Naive thymus-derived CD4-positive, alpha-beta T cell (primary cell): ENCODE results near the gene CD226. TPM values are rescaled to one million over a fixed set of nuclear protein-coding genes. Genes with fewer than 3 reads are reported as not detected.
A peak's percentile ranks its signal among the peaks of the same experiment; 100 is the strongest.

Experiments used
- ATAC-seq: fragments of 150-1000 bp; cut with Tn5 transposase; 2 replicates; pipeline ENCODE4 v1.10.0; 2021; ENCODE audit warnings: mild to moderate bottlenecking, moderate library complexity
- CTCF ChIA-PET: fragments of 350-600 bp; sonication (Branson Sonifier 250); formaldehyde crosslinking; loops from one replicate; lab custom pipeline; 2021; ENCODE audit warnings: antibody characterized with exemption; lab: Charles Lee
- POLR2A ChIA-PET: fragments of 350-600 bp; sonication (Branson Sonifier 250); formaldehyde crosslinking; loops from one replicate; lab custom pipeline; 2021; ENCODE audit warnings: antibody characterized with exemption, inconsistent platforms; lab: Charles Lee
- DNase-seq, 9 donors: peaks; one replicate each; pipeline versions ENCODE4 v3.0.0 to v3.0.0-alpha.2; 2020 to 2022; ENCODE audit warnings: mixed read lengths in 1 of 9
- H3K27ac ChIP-seq: one replicate; pipeline ENCODE4 v1.7.0; 2013; ENCODE audit warnings: mild to moderate bottlenecking, low read depth, low read length, moderate library complexity
- H3K27me3 ChIP-seq, 2 donors: one replicate each; pipeline ENCODE4 v1.7.0; 2013; ENCODE audit warnings: low read length in 2 of 2, mild to moderate bottlenecking in 2 of 2, moderate library complexity in 2 of 2; ENCODE audit not compliant: control insufficient read depth in 2 of 2, insufficient read depth in 2 of 2
- H3K36me3 ChIP-seq, 3 experiments: 1 replicate in 2 of 3; 2 replicates in 1 of 3; pipeline ENCODE4 v1.7.0; 2013; ENCODE audit warnings: low read length in 3 of 3, mild to moderate bottlenecking in 3 of 3, moderate library complexity in 1 of 3; ENCODE audit not compliant: insufficient read depth in 3 of 3, control insufficient read depth in 2 of 3
- H3K4me1 ChIP-seq, 2 donors: one replicate each; pipeline ENCODE4 v1.7.0; 2013; ENCODE audit warnings: low read length in 2 of 2, mild to moderate bottlenecking in 2 of 2, moderate library complexity in 1 of 2; ENCODE audit not compliant: control insufficient read depth in 2 of 2, insufficient read depth in 2 of 2
- H3K4me3 ChIP-seq: 2 replicates; pipeline ENCODE4 v1.7.0; 2013; ENCODE audit warnings: mild to moderate bottlenecking, low read length
- H3K9me3 ChIP-seq, 3 experiments: 1 replicate in 2 of 3; 2 replicates in 1 of 3; pipeline ENCODE4 v1.7.0; 2013; ENCODE audit warnings: low read length in 3 of 3; ENCODE audit not compliant: control insufficient read depth in 2 of 3
- H3K27ac Mint-ChIP-seq, 9 donors: one replicate each; pipeline ENCODE4 v1.8.0; 2020 to 2022; ENCODE audit warnings: mixed read lengths in 9 of 9, mild to moderate bottlenecking in 8 of 9, moderate library complexity in 5 of 9, inconsistent platforms in 2 of 9
- H3K27me3 Mint-ChIP-seq, 5 donors: one replicate each; pipeline ENCODE4 v1.8.0; 2021 to 2022; ENCODE audit warnings: mixed read lengths in 5 of 5, mild to moderate bottlenecking in 1 of 5
- H3K36me3 Mint-ChIP-seq, 5 donors: one replicate each; pipeline ENCODE4 v1.8.0; 2020 to 2022; ENCODE audit warnings: mixed read lengths in 5 of 5, mild to moderate bottlenecking in 3 of 5, inconsistent platforms in 1 of 5
- H3K4me1 Mint-ChIP-seq, 7 donors: one replicate each; pipeline ENCODE4 v1.8.0; 2020 to 2022; ENCODE audit warnings: mixed read lengths in 7 of 7, mild to moderate bottlenecking in 3 of 7, inconsistent platforms in 1 of 7
- H3K4me3 Mint-ChIP-seq, 10 donors: one replicate each; pipeline ENCODE4 v1.8.0; 2020 to 2022; ENCODE audit warnings: mild to moderate bottlenecking in 10 of 10, mixed read lengths in 10 of 10, moderate library complexity in 6 of 10, inconsistent platforms in 2 of 10
- H3K9me3 Mint-ChIP-seq, 11 donors: one replicate each; pipeline ENCODE4 v1.8.0; 2020 to 2022; ENCODE audit warnings: mixed read lengths in 11 of 11, mild to moderate bottlenecking in 4 of 11, inconsistent platforms in 1 of 11, moderate library complexity in 1 of 11
- intact Hi-C, 2 donors: fragments of 100-400 bp; cut with micrococcal nuclease; formaldehyde crosslinking; loops; one replicate each; pipeline ENCODE4 v1.15.1; 2023
- polyA plus RNA-seq, 2 donors: library from polyadenylated mRNA; unstranded; fragments of 300-500 nt; fragmentation: Illumina TruSeq; gene quantifications; one replicate each; pipeline ENCODE4 v1.2.3, GENCODE V29; 2021
- total RNA-seq, 6 experiments: library from RNA in 5 of 6; stranded (reverse) in 5 of 6; gene quantifications; 1 replicate in 5 of 6; 2 replicates in 1 of 6; pipeline ENCODE4 v1.2.3 and lab custom pipeline; 2021 to 2026

The CD226 gene
- total and polyA plus RNA-seq, 7 experiments from 2014 or later = 27.9 to 103 (median 45.9) TPM

- peak overlapping the region in 8 of 9 donors; percentile 18 to 90 (median 80) for H3K27ac Mint-ChIP-seq
- H3K4me1 Mint-ChIP-seq = peaks cover 12 to 41% (median 30%) of the 10 kb centered on the region in 7 donors
- ATAC-seq (no peak), DNase-seq (no peak)
- ChIA-PET CTCF (interaction anchor here (1.0 kb wide), 1 partner anchor 373 kb away, joined by 4 read pairs; no protein-coding TSS in a partner anchor), POLR2A (interaction anchor here (0.7 to 2.4 kb wide), 3 partner anchors 9 to 32 kb away, joined by 3 to 10 read pairs (median 5); no protein-coding TSS in a partner anchor)
- Histone ChIP-seq H3K27me3 (no peaks in the 10 kb centered on the region), H3K4me3 (no peak overlapping the region), H3K4me1 (peaks cover 28 to 62% of the 10 kb centered on the region in 2 donors), H3K27ac (no peak overlapping the region), H3K36me3 (no peaks in the 10 kb centered on the region), H3K9me3 (no peaks in the 10 kb centered on the region)
- H3K36me3 Mint-ChIP-seq = peaks cover 0 to 28% (median 7%) of the 10 kb centered on the region in 5 donors
- peaks cover 0 to 9% (median 0%) of the 10 kb centered on the region in 11 donors for H3K9me3 Mint-ChIP-seq
- intact Hi-C loops = loop anchor here in 1 of 2 donors (10.0 kb wide), 1 partner anchor 1238 kb away; the partner anchor contains the start of gene TMX3
- peak overlapping the region in 9 of 10 donors; percentile 17 to 74 (median 58) for H3K4me3 Mint-ChIP-seq
- no peaks in the 10 kb centered on the region for H3K27me3 Mint-ChIP-seq
These were observed 5.5 kb upstream of the CD226 start for GRCh38 chr18:69953191-69953590.

- peaks cover 12 to 54% (median 37%) of the 10 kb centered on the region in 7 donors for H3K4me1 Mint-ChIP-seq
- intact Hi-C loops = loop anchor here in 1 of 2 donors (10.0 kb wide), 1 partner anchor 1236 kb away; the partner anchor contains the start of gene TMX3
- Histone ChIP-seq H3K27me3 (no peaks in the 10 kb centered on the region), H3K36me3 (no peaks in the 10 kb centered on the region), H3K27ac (no peak overlapping the region), H3K4me1 (peaks cover 38 to 67% of the 10 kb centered on the region in 2 donors), H3K4me3 (no peak overlapping the region), H3K9me3 (no peaks in the 10 kb centered on the region)
- H3K4me3 Mint-ChIP-seq = peak overlapping the region in 7 of 10 donors; percentile 9 to 63 (median 37)
- peaks cover 0 to 9% (median 0%) of the 10 kb centered on the region in 11 donors for H3K9me3 Mint-ChIP-seq
- CTCF ChIA-PET = interaction anchor here (0.6 to 1.1 kb wide), 2 partner anchors 8 to 15 kb away, joined by 3 read pairs; no protein-coding TSS in a partner anchor
- DNase-seq = no peak
- H3K36me3 Mint-ChIP-seq = peaks cover 0 to 37% (median 7%) of the 10 kb centered on the region in 5 donors
- H3K27me3 Mint-ChIP-seq = no peaks in the 10 kb centered on the region
- no peak for ATAC-seq
- peak overlapping the region in 6 of 9 donors; percentile 23 to 84 (median 58) for H3K27ac Mint-ChIP-seq
- POLR2A ChIA-PET = interaction anchor here (1.2 to 1.3 kb wide), 2 partner anchors 16 to 54 kb away, joined by 4 to 8 read pairs; no protein-coding TSS in a partner anchor
These were observed 3.5 kb upstream of the CD226 start for GRCh38 chr18:69951182-69951581.

GRCh38 chr18:69949538-69949936, 1.9 kb upstream of the CD226 start:
- H3K36me3 Mint-ChIP-seq = peaks cover 3 to 46% (median 17%) of the 10 kb centered on the region in 5 donors
- DNase-seq = no peak

GRCh38 chr18:69948919-69949537, 1.4 kb upstream of the CD226 start:
- Mint-ChIP-seq H3K9me3 (peaks cover 0 to 9% (median 0%) of the 10 kb centered on the region in 11 donors), H3K36me3 (peaks cover 3 to 47% (median 17%) of the 10 kb centered on the region in 5 donors), H3K27me3 (no peaks in the 10 kb centered on the region), H3K4me1 (peaks cover 12 to 63% (median 42%) of the 10 kb centered on the region in 7 donors), H3K4me3 (no peak overlapping the region), H3K27ac (no peak overlapping the region)
- DNase-seq = peak in 1 of 9 donors; percentile 53
- peak; percentile 73 for ATAC-seq
- Histone ChIP-seq H3K36me3 (no peaks in the 10 kb centered on the region), H3K4me1 (peaks cover 45 to 77% of the 10 kb centered on the region in 2 donors), H3K4me3 (peak overlapping the region; percentile 0), H3K27ac (peak overlapping the region; percentile 55), H3K9me3 (no peaks in the 10 kb centered on the region), H3K27me3 (no peaks in the 10 kb centered on the region)
- POLR2A ChIA-PET = no interaction called here
- intact Hi-C loops = loop anchor here in 1 of 2 donors (10.0 kb wide), 1 partner anchor 726 kb away; no protein-coding TSS in a partner anchor
- CTCF ChIA-PET = no interaction called here

More at GRCh38 chr18:69949538-69949936, 1.9 kb upstream of the CD226 start:
- Mint-ChIP-seq H3K4me3 (no peak overlapping the region), H3K27me3 (no peaks in the 10 kb centered on the region), H3K9me3 (peaks cover 0 to 9% (median 0%) of the 10 kb centered on the region in 11 donors), H3K4me1 (peaks cover 12 to 63% (median 42%) of the 10 kb centered on the region in 7 donors), H3K27ac (no peak overlapping the region)
- CTCF ChIA-PET = no interaction called here
- Histone ChIP-seq H3K27me3 (no peaks in the 10 kb centered on the region), H3K36me3 (no peaks in the 10 kb centered on the region), H3K4me3 (no peak overlapping the region), H3K4me1 (peaks cover 42 to 76% of the 10 kb centered on the region in 2 donors), H3K9me3 (no peaks in the 10 kb centered on the region), H3K27ac (peak overlapping the region; percentile 55)
- no peak for ATAC-seq
- POLR2A ChIA-PET = no interaction called here
- intact Hi-C loops = loop anchor here in 1 of 2 donors (10.0 kb wide), 1 partner anchor 725 kb away; no protein-coding TSS in a partner anchor

- Mint-ChIP-seq H3K27ac (no peak overlapping the region), H3K36me3 (peaks cover 3 to 50% (median 21%) of the 10 kb centered on the region in 5 donors), H3K4me3 (peak overlapping the region in 1 of 10 donors; percentile 77), H3K9me3 (peaks cover 0 to 13% (median 0%) of the 10 kb centered on the region in 11 donors), H3K4me1 (peaks cover 9 to 60% (median 44%) of the 10 kb centered on the region in 7 donors), H3K27me3 (no peaks in the 10 kb centered on the region)
- POLR2A ChIA-PET = no interaction called here
- Histone ChIP-seq H3K4me1 (peaks cover 49 to 83% of the 10 kb centered on the region in 2 donors), H3K27ac (peak overlapping the region; percentile 55), H3K9me3 (no peaks in the 10 kb centered on the region), H3K4me3 (peak overlapping the region; percentile 0), H3K36me3 (no peaks in the 10 kb centered on the region), H3K27me3 (no peaks in the 10 kb centered on the region)
- no peak for ATAC-seq
- DNase-seq = no peak
- CTCF ChIA-PET = no interaction called here
- intact Hi-C loops = loop anchor here in 1 of 2 donors (10.0 kb wide), 1 partner anchor 727 kb away; no protein-coding TSS in a partner anchor
These were observed 583 bp upstream of the CD226 start for GRCh38 chr18:69948256-69948655.

- POLR2A ChIA-PET = interaction anchor here (1.5 to 4.4 kb wide), 3 partner anchors 9 to 12 kb away, joined by 10 to 41 read pairs (median 29); no protein-coding TSS in a partner anchor
- intact Hi-C loops = loop anchor here (1.0 to 10.0 kb wide), 5 partner anchors 10 to 728 kb away; no protein-coding TSS in a partner anchor
- Histone ChIP-seq H3K4me1 (peaks cover 59 to 88% of the 10 kb centered on the region in 2 donors), H3K27me3 (no peaks in the 10 kb centered on the region), H3K4me3 (peak overlapping the region; percentile 42), H3K36me3 (no peaks in the 10 kb centered on the region), H3K9me3 (no peaks in the 10 kb centered on the region), H3K27ac (peak overlapping the region; percentile 55)
- CTCF ChIA-PET = interaction anchor here (1.2 to 1.6 kb wide), 2 partner anchors 10 to 11 kb away, joined by 3 to 4 read pairs; no protein-coding TSS in a partner anchor
- no peaks in the 10 kb centered on the region for H3K27me3 Mint-ChIP-seq
- no peak overlapping the region for H3K27ac Mint-ChIP-seq
- ATAC-seq (no peak), DNase-seq (no peak)
- H3K9me3 Mint-ChIP-seq = peaks cover 0 to 19% (median 7%) of the 10 kb centered on the region in 11 donors
- H3K4me3 Mint-ChIP-seq = peak overlapping the region in 2 of 10 donors; percentile 56 to 77
- peaks cover 11 to 56% (median 34%) of the 10 kb centered on the region in 5 donors for H3K36me3 Mint-ChIP-seq
- H3K4me1 Mint-ChIP-seq = peaks cover 0 to 64% (median 48%) of the 10 kb centered on the region in 7 donors
These were observed 991 bp downstream of the CD226 start for GRCh38 chr18:69946608-69947155.
